Measurements from ENCODE around the gene HUWE1. TPM values are rescaled to one million over a fixed set of nuclear protein-coding genes. Genes with fewer than 3 reads are reported as not detected.

Gene HUWE1
- total and polyA plus RNA-seq, 9 of the 15 experiments (the other 6 are each of a cell fraction or from before 2014, with no cell fraction given): 23.9 to 204 (median 65.1) TPM

DNA sequence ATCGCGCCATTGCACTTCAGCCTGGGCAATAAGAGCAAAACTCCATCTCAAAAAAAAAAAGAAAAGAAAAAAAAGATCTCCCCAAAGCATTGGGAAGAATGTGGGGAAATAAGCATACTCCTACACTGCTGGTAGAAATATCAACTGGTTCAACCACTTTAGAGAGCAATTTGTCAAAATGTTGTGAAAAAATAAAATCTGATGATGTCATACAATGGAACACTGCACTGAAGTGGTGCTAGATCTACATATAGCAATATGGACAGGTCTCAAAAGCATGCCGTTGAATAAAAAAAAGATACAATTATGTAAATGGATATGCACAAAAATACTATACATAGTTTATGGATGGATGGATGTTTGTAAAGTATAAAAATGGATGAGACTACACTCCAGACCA lies 18.3 kb upstream of the HUWE1 start:
- WGBS (ENCODE audit: insufficient coverage, low coverage, missing lambda C conversion rate): 0% methylated on average over 1 of the region's 3 CpGs
- POLR2A ChIA-PET: interaction anchor here (1.2 kb wide), 1 partner anchor 14 kb away, joined by 3 read pairs; no protein-coding TSS in a partner anchor
- ATAC-seq (no peak), FAIRE-seq (no peak), DNase-seq (ENCODE audit: extremely low read depth in 1 of 4, low spot score in 3 of 4) (no peak)
- no peaks in the 10 kb centered on the region for H4K20me1 ChIP-seq (replicated peaks; ENCODE audit: control insufficient read depth, insufficient read depth, low read length)
- H3K9me3 ChIP-seq (replicated peaks; ENCODE audit: control insufficient read depth, insufficient read depth, low read depth, low read length): no peaks in the 10 kb centered on the region
- H2AFZ ChIP-seq (ENCODE audit: low read depth, low read length): no peak overlapping the region
- BruUV-seq (replicated peaks): no TSS peak
- H3K36me3 ChIP-seq (ENCODE audit: control insufficient read depth, insufficient read depth, low read length): no peaks in the 10 kb centered on the region
- H3K9me1 ChIP-seq (ENCODE audit: control insufficient read depth, insufficient read depth, low read length): no peaks in the 10 kb centered on the region
- TF ChIP-seq, protein P1, sequence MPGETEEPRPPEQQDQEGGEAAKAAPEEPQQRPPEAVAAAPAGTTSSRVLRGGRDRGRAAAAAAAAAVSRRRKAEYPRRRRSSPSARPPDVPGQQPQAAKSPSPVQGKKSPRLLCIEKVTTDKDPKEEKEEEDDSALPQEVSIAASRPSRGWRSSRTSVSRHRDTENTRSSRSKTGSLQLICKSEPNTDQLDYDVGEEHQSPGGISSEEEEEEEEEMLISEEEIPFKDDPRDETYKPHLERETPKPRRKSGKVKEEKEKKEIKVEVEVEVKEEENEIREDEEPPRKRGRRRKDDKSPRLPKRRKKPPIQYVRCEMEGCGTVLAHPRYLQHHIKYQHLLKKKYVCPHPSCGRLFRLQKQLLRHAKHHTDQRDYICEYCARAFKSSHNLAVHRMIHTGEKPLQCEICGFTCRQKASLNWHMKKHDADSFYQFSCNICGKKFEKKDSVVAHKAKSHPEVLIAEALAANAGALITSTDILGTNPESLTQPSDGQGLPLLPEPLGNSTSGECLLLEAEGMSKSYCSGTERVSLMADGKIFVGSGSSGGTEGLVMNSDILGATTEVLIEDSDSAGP (CRISPR knock-in tag; IDR thresholded peaks at IDR 0.05): no peak
- H3K4me2 ChIP-seq (ENCODE audit: insufficient read depth, low read length): no peak overlapping the region
- CTCF ChIA-PET (ENCODE audit: low intra/inter-chr PET ratio): interaction anchor here (0.6 kb wide), 1 partner anchor 117 kb away, joined by 3 read pairs; no protein-coding TSS in a partner anchor
- H3K4me3 ChIP-seq: no peak overlapping the region
- H3K9ac ChIP-seq (ENCODE audit: insufficient read depth in 1 of 2, low read depth in 2 of 2, low read length in 2 of 2): no peak overlapping the region
- H3K4me1 ChIP-seq (replicated peaks in 1 of 2; ENCODE audit: control insufficient read depth in 2 of 2, insufficient read depth in 2 of 2, low read length in 2 of 2): no peaks in the 10 kb centered on the region
- in situ Hi-C loops (cut with MboI) (no loop called here), intact Hi-C loops (cut with micrococcal nuclease) (no loop called here)
- peaks cover 2 to 10% of the 10 kb centered on the region in 2 experiments; a peak in 2 of 5 replicates for H3K27me3 ChIP-seq (ENCODE audit: control insufficient read depth in 2 of 2, insufficient read depth in 2 of 2, low read length in 2 of 2)
- H3K27ac ChIP-seq (ENCODE audit: extremely low read depth, low read depth, low read length): no peak overlapping the region
- H3K79me2 ChIP-seq (ENCODE audit: control insufficient read depth, insufficient read depth, low read length): no peaks in the 10 kb centered on the region

DNA sequence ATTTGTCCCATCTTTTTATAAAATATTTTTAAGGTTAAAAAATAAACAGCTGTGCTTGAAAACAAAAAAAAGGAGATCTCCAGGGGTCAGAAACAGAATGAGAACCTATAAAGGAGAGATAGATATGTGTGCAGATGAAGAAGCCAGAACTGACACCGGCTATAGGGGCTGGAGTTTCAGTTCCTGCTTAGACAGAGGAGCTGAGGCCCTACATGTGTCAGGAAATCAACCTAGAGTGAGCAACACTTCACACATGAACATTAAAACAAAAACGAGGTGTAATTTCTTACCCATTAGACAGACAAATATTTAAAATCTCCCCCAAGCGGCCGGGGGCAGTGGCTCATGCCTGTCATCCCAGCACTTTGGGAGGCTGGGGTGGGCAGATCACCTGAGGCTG lies 17.8 kb upstream of the HUWE1 start:
- H3K79me2 ChIP-seq (ENCODE audit: control insufficient read depth, insufficient read depth, low read length): no peaks in the 10 kb centered on the region
- TF ChIP-seq ZNF76 (CRISPR knock-in tag; IDR thresholded peaks at IDR 0.05; ENCODE audit: borderline replicate concordance): no peak
- TF ChIP-seq LARP7 (IDR thresholded peaks at IDR 0.05): no peak
- TF ChIP-seq ZNF764 (CRISPR knock-in tag; IDR thresholded peaks at IDR 0.05; ENCODE audit: low read depth): no peak
- no peak for TF ChIP-seq PURB (CRISPR knock-in tag; IDR thresholded peaks at IDR 0.05; ENCODE audit: low read depth)
- TF ChIP-seq, protein P2, sequence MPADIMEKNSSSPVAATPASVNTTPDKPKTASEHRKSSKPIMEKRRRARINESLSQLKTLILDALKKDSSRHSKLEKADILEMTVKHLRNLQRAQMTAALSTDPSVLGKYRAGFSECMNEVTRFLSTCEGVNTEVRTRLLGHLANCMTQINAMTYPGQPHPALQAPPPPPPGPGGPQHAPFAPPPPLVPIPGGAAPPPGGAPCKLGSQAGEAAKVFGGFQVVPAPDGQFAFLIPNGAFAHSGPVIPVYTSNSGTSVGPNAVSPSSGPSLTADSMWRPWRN (IDR thresholded peaks at IDR 0.05; ENCODE audit: low read depth): no peak
- TF ChIP-seq PTBP1 (IDR thresholded peaks at IDR 0.05; ENCODE audit: low read depth, low read length): no peak
- TF ChIP-seq ZNF41 (CRISPR knock-in tag; conservative IDR thresholded peaks at IDR 0.05): no peak
- no peak for TF ChIP-seq YBX1 (IDR thresholded peaks at IDR 0.05)
- BruUV-seq (replicated peaks): no TSS peak
- H3K4me2 ChIP-seq (ENCODE audit: insufficient read depth, low read length): no peak overlapping the region
- no peaks in the 10 kb centered on the region for H3K9me1 ChIP-seq (ENCODE audit: control insufficient read depth, insufficient read depth, low read length)
- H3K4me1 ChIP-seq (replicated peaks in 1 of 2; ENCODE audit: control insufficient read depth in 2 of 2, insufficient read depth in 2 of 2, low read length in 2 of 2): no peaks in the 10 kb centered on the region
- H3K9me3 ChIP-seq (replicated peaks; ENCODE audit: control insufficient read depth, insufficient read depth, low read depth, low read length): no peaks in the 10 kb centered on the region
- WGBS (ENCODE audit: insufficient coverage, low coverage, missing lambda C conversion rate): 0% methylated on average over 2 of the region's 4 CpGs
- H3K36me3 ChIP-seq (ENCODE audit: control insufficient read depth, insufficient read depth, low read length): no peaks in the 10 kb centered on the region
- H2AFZ ChIP-seq (ENCODE audit: low read depth, low read length): no peak overlapping the region
- no peak for FAIRE-seq
- H3K4me3 ChIP-seq: no peak overlapping the region
- no peaks in the 10 kb centered on the region for H4K20me1 ChIP-seq (replicated peaks; ENCODE audit: control insufficient read depth, insufficient read depth, low read length)
- H3K27me3 ChIP-seq (ENCODE audit: control insufficient read depth in 2 of 2, insufficient read depth in 2 of 2, low read length in 2 of 2): peaks cover 2 to 10% of the 10 kb centered on the region in 2 experiments; a peak in 2 of 5 replicates
- H3K9ac ChIP-seq (ENCODE audit: insufficient read depth in 1 of 2, low read depth in 2 of 2, low read length in 2 of 2): no peak overlapping the region
- no peak for DNase-seq (ENCODE audit: extremely low read depth in 1 of 4, low spot score in 3 of 4)
- intact Hi-C loops (cut with micrococcal nuclease) (no loop called here), in situ Hi-C loops (cut with MboI) (no loop called here)
- ChIA-PET CTCF (ENCODE audit: low intra/inter-chr PET ratio) (interaction anchor here (0.6 kb wide), 1 partner anchor 117 kb away, joined by 3 read pairs; no protein-coding TSS in a partner anchor), POLR2A (no interaction called here)
- no peak for ATAC-seq
- no peak overlapping the region for H3K27ac ChIP-seq (ENCODE audit: extremely low read depth, low read depth, low read length)

Measured in K562 (cell line).